ENCODE measurements around the gene ATF6B.

The ATF6B gene

DNA sequence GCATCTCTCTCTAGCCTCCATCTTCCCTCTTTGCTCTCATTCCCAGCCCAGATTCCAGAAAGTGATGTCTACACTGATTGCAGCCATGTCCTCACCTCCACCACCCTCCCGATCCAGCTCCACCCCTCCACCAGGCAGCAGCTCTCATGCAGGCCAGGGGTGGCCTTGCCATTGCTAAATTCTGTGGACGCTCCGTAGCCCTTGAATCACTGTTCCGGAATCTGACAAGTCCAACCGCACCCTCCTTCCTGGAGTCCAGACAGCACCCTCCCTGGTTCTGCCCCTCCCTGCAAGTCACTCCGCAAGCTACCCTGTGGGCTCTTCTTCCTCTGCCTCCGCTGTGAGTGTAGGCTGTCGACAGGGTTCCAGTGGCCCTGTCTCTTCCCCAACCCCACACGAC lies 45.1 kb downstream of the ATF6B start:
- no peaks in the 10 kb centered on the region for H3K36me3 ChIP-seq (replicated peaks; ENCODE audit: insufficient read depth, low read length)
- no peaks in the 10 kb centered on the region for H3K9me2 ChIP-seq (replicated peaks; ENCODE audit: insufficient read depth, low read length)
- TF ChIP-seq EZH2 (optimal IDR thresholded peaks at IDR 0.05; ENCODE audit: low read depth, low read length) = no peak
- no peak for TF ChIP-seq EZH2phosphoT487 (IDR thresholded peaks at IDR 0.05; ENCODE audit: low read length)
- TF ChIP-seq, protein P1, sequence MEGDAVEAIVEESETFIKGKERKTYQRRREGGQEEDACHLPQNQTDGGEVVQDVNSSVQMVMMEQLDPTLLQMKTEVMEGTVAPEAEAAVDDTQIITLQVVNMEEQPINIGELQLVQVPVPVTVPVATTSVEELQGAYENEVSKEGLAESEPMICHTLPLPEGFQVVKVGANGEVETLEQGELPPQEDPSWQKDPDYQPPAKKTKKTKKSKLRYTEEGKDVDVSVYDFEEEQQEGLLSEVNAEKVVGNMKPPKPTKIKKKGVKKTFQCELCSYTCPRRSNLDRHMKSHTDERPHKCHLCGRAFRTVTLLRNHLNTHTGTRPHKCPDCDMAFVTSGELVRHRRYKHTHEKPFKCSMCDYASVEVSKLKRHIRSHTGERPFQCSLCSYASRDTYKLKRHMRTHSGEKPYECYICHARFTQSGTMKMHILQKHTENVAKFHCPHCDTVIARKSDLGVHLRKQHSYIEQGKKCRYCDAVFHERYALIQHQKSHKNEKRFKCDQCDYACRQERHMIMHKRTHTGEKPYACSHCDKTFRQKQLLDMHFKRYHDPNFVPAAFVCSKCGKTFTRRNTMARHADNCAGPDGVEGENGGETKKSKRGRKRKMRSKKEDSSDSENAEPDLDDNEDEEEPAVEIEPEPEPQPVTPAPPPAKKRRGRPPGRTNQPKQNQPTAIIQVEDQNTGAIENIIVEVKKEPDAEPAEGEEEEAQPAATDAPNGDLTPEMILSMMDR (IDR thresholded peaks at IDR 0.05; ENCODE audit: low read length) = no peak
- H3K4me1 ChIP-seq (ENCODE audit: low read length) = peaks cover 4% of the 10 kb centered on the region; the same call in 1 of the 2 replicates
- no peak for DNase-seq
- H3K9me3 ChIP-seq (replicated peaks; ENCODE audit: insufficient read depth, low read length) = no peaks in the 10 kb centered on the region
- H3K27ac ChIP-seq (ENCODE audit: low read length) = no peak overlapping the region
- no peak overlapping the region for H3K4me3 ChIP-seq (ENCODE audit: low read length)
- H3K9ac ChIP-seq (ENCODE audit: low read length) = no peak overlapping the region
- H3K4me2 ChIP-seq (ENCODE audit: low read depth, low read length) = no peak overlapping the region
- H2AFZ ChIP-seq (ENCODE audit: low read length) = no peak overlapping the region
- no peaks in the 10 kb centered on the region for H3F3A ChIP-seq (ENCODE audit: insufficient read depth, low read length)
- no peaks in the 10 kb centered on the region for H4K20me1 ChIP-seq (ENCODE audit: insufficient read depth, low read length)
- peaks cover 90% of the 10 kb centered on the region for H3K27me3 ChIP-seq (replicated peaks; ENCODE audit: insufficient read depth, low read length)
- no peaks in the 10 kb centered on the region for H3K79me2 ChIP-seq (ENCODE audit: low read length)

DNA sequence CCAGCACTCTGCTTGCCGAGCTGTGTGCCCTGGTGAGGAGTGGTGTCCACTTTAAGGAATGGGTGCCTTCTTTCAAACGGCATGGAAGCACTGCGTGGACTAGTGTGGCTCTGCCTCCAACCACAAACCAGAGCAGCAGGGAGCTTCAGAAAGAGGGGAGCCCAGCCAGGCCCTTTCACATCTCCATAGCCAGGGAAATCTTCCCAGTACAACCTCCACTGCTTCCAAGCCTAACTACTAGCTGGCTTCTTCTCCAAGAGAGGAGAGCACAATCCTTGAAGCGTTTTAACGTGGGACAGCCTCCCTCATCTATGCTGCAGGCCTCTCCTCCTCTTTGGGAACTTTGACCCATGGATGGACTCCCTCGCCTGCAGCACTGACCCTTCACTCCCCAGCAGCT lies 45.6 kb downstream of the ATF6B start:
- no peak overlapping the region for H2AFZ ChIP-seq (ENCODE audit: low read length)
- H3K27ac ChIP-seq (ENCODE audit: low read length) = no peak overlapping the region
- no peaks in the 10 kb centered on the region for H3K79me2 ChIP-seq (ENCODE audit: low read length)
- DNase-seq = no peak
- TF ChIP-seq EZH2 (optimal IDR thresholded peaks at IDR 0.05; ENCODE audit: low read depth, low read length) = no peak
- no peak for TF ChIP-seq EZH2phosphoT487 (IDR thresholded peaks at IDR 0.05; ENCODE audit: low read length)
- TF ChIP-seq, protein P1 (IDR thresholded peaks at IDR 0.05; ENCODE audit: low read length) = no peak
- H3F3A ChIP-seq (ENCODE audit: insufficient read depth, low read length) = no peaks in the 10 kb centered on the region
- H3K36me3 ChIP-seq (replicated peaks; ENCODE audit: insufficient read depth, low read length) = no peaks in the 10 kb centered on the region
- no peak overlapping the region for H3K9ac ChIP-seq (ENCODE audit: low read length)
- no peaks in the 10 kb centered on the region for H3K9me2 ChIP-seq (replicated peaks; ENCODE audit: insufficient read depth, low read length)
- peaks cover 4% of the 10 kb centered on the region; the same call in 1 of the 2 replicates for H3K4me1 ChIP-seq (ENCODE audit: low read length)
- no peak overlapping the region for H3K4me3 ChIP-seq (ENCODE audit: low read length)
- no peaks in the 10 kb centered on the region for H3K9me3 ChIP-seq (replicated peaks; ENCODE audit: insufficient read depth, low read length)
- H3K27me3 ChIP-seq (replicated peaks; ENCODE audit: insufficient read depth, low read length) = peaks cover 90% of the 10 kb centered on the region
- H3K4me2 ChIP-seq (ENCODE audit: low read depth, low read length) = no peak overlapping the region
- no peaks in the 10 kb centered on the region for H4K20me1 ChIP-seq (ENCODE audit: insufficient read depth, low read length)

DNA sequence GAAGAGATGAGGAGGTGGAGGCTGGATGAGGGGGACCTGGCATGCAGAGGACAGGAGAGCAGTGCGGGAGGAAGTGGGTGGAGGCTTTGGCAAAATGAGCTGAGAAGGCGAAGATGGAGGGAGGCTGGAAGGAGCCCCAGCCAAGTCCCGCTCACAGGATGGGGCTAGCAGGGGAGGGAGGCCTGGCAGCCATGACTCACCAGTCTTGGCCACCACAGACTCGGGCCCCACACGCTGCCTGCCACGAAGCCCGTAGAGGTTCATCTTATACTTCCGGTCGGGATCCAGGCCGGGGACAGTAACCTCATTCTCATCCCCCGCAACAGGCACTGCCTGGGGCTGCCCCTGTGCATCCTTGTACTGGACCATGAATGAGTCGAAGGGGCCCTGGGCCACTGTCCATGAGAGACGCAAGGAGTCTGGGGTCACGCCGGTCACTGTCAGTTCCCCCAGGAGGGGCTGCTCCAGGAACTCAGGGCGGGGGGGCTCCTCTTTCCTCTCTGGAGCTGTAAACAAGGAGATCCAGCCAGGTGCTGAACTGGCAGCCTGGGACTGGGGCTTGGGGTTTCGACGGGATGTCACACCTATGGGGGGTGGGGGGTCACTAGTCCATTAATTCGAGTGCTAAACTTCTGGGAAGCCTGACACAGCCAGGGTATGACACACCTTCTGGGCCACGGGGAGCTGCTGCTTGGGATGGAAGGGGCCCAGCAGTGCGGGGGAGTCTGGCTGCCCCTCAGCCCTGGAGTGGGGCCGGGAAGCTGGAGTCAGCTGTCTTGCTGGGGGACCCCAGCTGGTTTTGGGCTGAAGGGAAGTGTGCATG lies 46.7 kb downstream of the ATF6B start:
- no peaks in the 10 kb centered on the region for H3K9me2 ChIP-seq (replicated peaks; ENCODE audit: insufficient read depth, low read length)
- no peaks in the 10 kb centered on the region for H3K79me2 ChIP-seq (ENCODE audit: low read length)
- no peaks in the 10 kb centered on the region for H3K36me3 ChIP-seq (replicated peaks; ENCODE audit: insufficient read depth, low read length)
- TF ChIP-seq EZH2 (optimal IDR thresholded peaks at IDR 0.05; ENCODE audit: low read depth, low read length) = no peak
- TF ChIP-seq, protein P1 (IDR thresholded peaks at IDR 0.05; ENCODE audit: low read length) = no peak
- no peak for TF ChIP-seq EZH2phosphoT487 (IDR thresholded peaks at IDR 0.05; ENCODE audit: low read length)
- DNase-seq = no peak
- H3K9me3 ChIP-seq (replicated peaks; ENCODE audit: insufficient read depth, low read length) = no peaks in the 10 kb centered on the region
- peaks cover 2% of the 10 kb centered on the region; the same call in 1 of the 2 replicates for H3K4me1 ChIP-seq (ENCODE audit: low read length)
- no peak overlapping the region for H3K4me2 ChIP-seq (ENCODE audit: low read depth, low read length)
- peaks cover 91% of the 10 kb centered on the region for H3K27me3 ChIP-seq (replicated peaks; ENCODE audit: insufficient read depth, low read length)
- no peak overlapping the region for H3K27ac ChIP-seq (ENCODE audit: low read length)
- no peaks in the 10 kb centered on the region for H4K20me1 ChIP-seq (ENCODE audit: insufficient read depth, low read length)
- H3K9ac ChIP-seq (ENCODE audit: low read length) = no peak overlapping the region
- no peaks in the 10 kb centered on the region for H3F3A ChIP-seq (ENCODE audit: insufficient read depth, low read length)
- no peak overlapping the region for H3K4me3 ChIP-seq (ENCODE audit: low read length)
- no peak overlapping the region for H2AFZ ChIP-seq (ENCODE audit: low read length)

All from MM.1S (cell line).